ENCODE measurements around the gene ADPRH.
"Not testable (repeated sequence)": the region's sequence is repeated elsewhere in the genome, so short reads cannot be mapped to it uniquely, and the experiment has no call there.

Gene ADPRH

GRCh38 chr3:119579366-119580066 is at the start of gene ADPRH:
ADPRH (plus strand) TSS chr3:119579492; CDS start chr3:119582170, 2,678 bp downstream.
- peak within 1 kb of the TSS; percentile 91 for H3K27ac Mint-ChIP-seq
- DNase-seq, result peak; percentile 76
- peak within 1 kb of the TSS; percentile 84 for H3K4me3 Mint-ChIP-seq
- H3K27me3 Mint-ChIP-seq, result peaks cover 8% of the 10 kb centered on the region
- H3K9me3 Mint-ChIP-seq, result no peaks in the 10 kb centered on the region
- no peaks in the 10 kb centered on the region for H3K36me3 Mint-ChIP-seq (ENCODE audit: low read depth)
- peaks cover 29% of the 10 kb centered on the region for H3K4me1 Mint-ChIP-seq (ENCODE audit: low read depth)

- no peaks in the 10 kb centered on the region for H3K27me3 Mint-ChIP-seq
- H3K4me3 Mint-ChIP-seq, result no peak overlapping the region
- no peak overlapping the region for H3K27ac Mint-ChIP-seq
- H3K9me3 Mint-ChIP-seq, result no peaks in the 10 kb centered on the region
- DNase-seq, result no peak
- H3K36me3 Mint-ChIP-seq (ENCODE audit: low read depth), result peaks cover 22% of the 10 kb centered on the region
- no peaks in the 10 kb centered on the region for H3K4me1 Mint-ChIP-seq (ENCODE audit: low read depth)
These were observed 49.4 kb upstream of the ADPRH start for GRCh38 chr3:119529883-119530282.

GRCh38 chr3:119530456-119530855 is 48.8 kb upstream of the ADPRH start:
- Mint-ChIP-seq H3K36me3 (ENCODE audit: low read depth) (peaks cover 16% of the 10 kb centered on the region), H3K4me3 (no peak overlapping the region), H3K9me3 (no peaks in the 10 kb centered on the region), H3K27ac (no peak overlapping the region), H3K4me1 (ENCODE audit: low read depth) (no peaks in the 10 kb centered on the region), H3K27me3 (no peaks in the 10 kb centered on the region)
- DNase-seq, result no peak

GRCh38 chr3:119531151-119531550 is 48.1 kb upstream of the ADPRH start:
- Mint-ChIP-seq H3K27ac (no peak overlapping the region), H3K4me1 (ENCODE audit: low read depth) (no peaks in the 10 kb centered on the region), H3K4me3 (no peak overlapping the region), H3K9me3 (no peaks in the 10 kb centered on the region), H3K36me3 (ENCODE audit: low read depth) (peaks cover 11% of the 10 kb centered on the region), H3K27me3 (no peaks in the 10 kb centered on the region)
- no peak for DNase-seq

- DNase-seq, result no peak
- Mint-ChIP-seq H3K4me1 (ENCODE audit: low read depth) (no peaks in the 10 kb centered on the region), H3K27ac (no peak overlapping the region), H3K27me3 (no peaks in the 10 kb centered on the region), H3K36me3 (ENCODE audit: low read depth) (peaks cover 2% of the 10 kb centered on the region), H3K4me3 (no peak overlapping the region), H3K9me3 (no peaks in the 10 kb centered on the region)
These were observed 45.0 kb upstream of the ADPRH start for GRCh38 chr3:119534296-119534695.

GRCh38 chr3:119536757-119537156 is 42.5 kb upstream of the ADPRH start:
- DNase-seq, result no peak
- no peaks in the 10 kb centered on the region for H3K27me3 Mint-ChIP-seq
- H3K27ac Mint-ChIP-seq, result no peak overlapping the region
- peaks cover 2% of the 10 kb centered on the region for H3K36me3 Mint-ChIP-seq (ENCODE audit: low read depth)
- peaks cover 4% of the 10 kb centered on the region for H3K4me1 Mint-ChIP-seq (ENCODE audit: low read depth)
- H3K4me3 Mint-ChIP-seq, result no peak overlapping the region
- no peaks in the 10 kb centered on the region for H3K9me3 Mint-ChIP-seq

- Mint-ChIP-seq H3K36me3 (ENCODE audit: low read depth) (no peaks in the 10 kb centered on the region), H3K4me3 (no peak overlapping the region), H3K27ac (no peak overlapping the region), H3K4me1 (ENCODE audit: low read depth) (peaks cover 10% of the 10 kb centered on the region), H3K9me3 (no peaks in the 10 kb centered on the region), H3K27me3 (no peaks in the 10 kb centered on the region)
- DNase-seq, result no peak
These were observed 40.5 kb upstream of the ADPRH start for GRCh38 chr3:119538772-119539171.

- H3K4me3 Mint-ChIP-seq, result no peak overlapping the region
- no peak for DNase-seq
- H3K9me3 Mint-ChIP-seq, result no peaks in the 10 kb centered on the region
- H3K27ac Mint-ChIP-seq, result no peak overlapping the region
- peaks cover 10% of the 10 kb centered on the region for H3K4me1 Mint-ChIP-seq (ENCODE audit: low read depth)
- H3K36me3 Mint-ChIP-seq (ENCODE audit: low read depth), result no peaks in the 10 kb centered on the region
- no peaks in the 10 kb centered on the region for H3K27me3 Mint-ChIP-seq
These were observed 37.7 kb upstream of the ADPRH start for GRCh38 chr3:119541547-119541946.

GRCh38 chr3:119542168-119542767 is 37.0 kb upstream of the ADPRH start:
- no peak for DNase-seq
- Mint-ChIP-seq H3K4me1 (ENCODE audit: low read depth) (peaks cover 10% of the 10 kb centered on the region), H3K36me3 (ENCODE audit: low read depth) (no peaks in the 10 kb centered on the region), H3K4me3 (no peak overlapping the region), H3K27ac (no peak overlapping the region), H3K9me3 (no peaks in the 10 kb centered on the region), H3K27me3 (no peaks in the 10 kb centered on the region)

GRCh38 chr3:119543147-119543546 is 36.1 kb upstream of the ADPRH start:
- Mint-ChIP-seq H3K27ac (no peak overlapping the region), H3K9me3 (no peaks in the 10 kb centered on the region), H3K4me1 (ENCODE audit: low read depth) (peaks cover 10% of the 10 kb centered on the region), H3K27me3 (no peaks in the 10 kb centered on the region), H3K36me3 (ENCODE audit: low read depth) (no peaks in the 10 kb centered on the region), H3K4me3 (no peak overlapping the region)
- DNase-seq, result no peak

- Mint-ChIP-seq H3K27ac (no peak overlapping the region), H3K36me3 (ENCODE audit: low read depth) (no peaks in the 10 kb centered on the region)
These were observed 32.1 kb upstream of the ADPRH start for GRCh38 chr3:119547227-119547626.

GRCh38 chr3:119548341-119548740 is 31.0 kb upstream of the ADPRH start:
- DNase-seq, result no peak
- H3K27me3 Mint-ChIP-seq, result no peaks in the 10 kb centered on the region
- H3K4me1 Mint-ChIP-seq (ENCODE audit: low read depth), result no peaks in the 10 kb centered on the region
- H3K4me3 Mint-ChIP-seq, result no peak overlapping the region
- no peaks in the 10 kb centered on the region for H3K9me3 Mint-ChIP-seq
- H3K36me3 Mint-ChIP-seq (ENCODE audit: low read depth), result no peaks in the 10 kb centered on the region
- no peak overlapping the region for H3K27ac Mint-ChIP-seq

More at GRCh38 chr3:119547227-119547626, 32.1 kb upstream of the ADPRH start:
- no peaks in the 10 kb centered on the region for H3K9me3 Mint-ChIP-seq
- H3K4me3 Mint-ChIP-seq, result no peak overlapping the region
- H3K4me1 Mint-ChIP-seq (ENCODE audit: low read depth), result peaks cover under 1% of the 10 kb centered on the region
- no peaks in the 10 kb centered on the region for H3K27me3 Mint-ChIP-seq
- no peak for DNase-seq

GRCh38 chr3:119550192-119550910 is 28.9 kb upstream of the ADPRH start:
- H3K4me1 Mint-ChIP-seq (ENCODE audit: low read depth), result no peaks in the 10 kb centered on the region
- no peaks in the 10 kb centered on the region for H3K9me3 Mint-ChIP-seq
- H3K27me3 Mint-ChIP-seq, result no peaks in the 10 kb centered on the region
- no peak overlapping the region for H3K27ac Mint-ChIP-seq
- H3K36me3 Mint-ChIP-seq (ENCODE audit: low read depth), result no peaks in the 10 kb centered on the region
- DNase-seq, result no peak
- H3K4me3 Mint-ChIP-seq, result no peak overlapping the region

GRCh38 chr3:119551598-119551997 is 27.7 kb upstream of the ADPRH start:
- no peak for DNase-seq
- Mint-ChIP-seq H3K27me3 (no peaks in the 10 kb centered on the region), H3K4me3 (no peak overlapping the region), H3K27ac (no peak overlapping the region), H3K9me3 (no peaks in the 10 kb centered on the region), H3K4me1 (ENCODE audit: low read depth) (no peaks in the 10 kb centered on the region), H3K36me3 (ENCODE audit: low read depth) (no peaks in the 10 kb centered on the region)

GRCh38 chr3:119552928-119553327 is 26.4 kb upstream of the ADPRH start:
- H3K4me3 Mint-ChIP-seq; H3K36me3 Mint-ChIP-seq (ENCODE audit: low read depth); H3K4me1 Mint-ChIP-seq (ENCODE audit: low read depth); H3K27ac Mint-ChIP-seq; H3K27me3 Mint-ChIP-seq; H3K9me3 Mint-ChIP-seq; DNase-seq: not testable (repeated sequence)
